Measurements from ENCODE around the gene NUP85. TPM values are rescaled to one million over a fixed set of nuclear protein-coding genes. Genes with fewer than 3 reads are reported as not detected.

The NUP85 gene
- total RNA-seq, 4 donors from 2014 or later: 34.0 to 52.8 (median 36.7) TPM

GRCh38 chr17:75267411-75268232, 62.1 kb downstream of the NUP85 start:
- H3K36me3 ChIP-seq: peaks cover 0 to 40% (median 0%) of the 10 kb centered on the region in 3 donors

DNA sequence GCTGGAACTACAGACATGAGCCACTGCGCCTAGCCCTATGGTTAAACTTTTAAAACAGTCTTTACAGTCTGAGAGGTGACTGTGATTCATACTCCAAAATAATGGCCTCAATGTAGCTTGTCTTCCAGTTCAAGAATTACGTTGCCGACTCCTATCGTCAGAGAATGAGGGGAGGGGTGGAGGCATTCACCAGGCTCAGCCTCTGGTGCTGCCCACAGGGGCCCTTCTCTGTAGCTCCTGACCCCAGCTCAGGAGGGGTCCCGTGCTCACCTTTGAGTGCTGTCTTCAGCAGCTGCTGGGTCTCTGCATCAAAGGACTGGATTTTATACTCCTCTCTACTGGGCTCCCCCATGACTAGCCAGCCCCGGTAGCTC, 64.4 kb downstream of the NUP85 start:
- Histone ChIP-seq H3K4me3 (peak overlapping the region; percentile 84 to 98 (median 94)), H3K36me3 (peaks cover 0 to 22% (median 0%) of the 10 kb centered on the region in 3 donors), H3K4me1 (peaks cover 0 to 27% (median 9%) of the 10 kb centered on the region in 4 donors), H3K9me3 (no peaks in the 10 kb centered on the region), H3K27ac (peak overlapping the region; percentile 88 to 99 (median 96)), H3K27me3 (no peaks in the 10 kb centered on the region)
- TF ChIP-seq, protein P1, sequence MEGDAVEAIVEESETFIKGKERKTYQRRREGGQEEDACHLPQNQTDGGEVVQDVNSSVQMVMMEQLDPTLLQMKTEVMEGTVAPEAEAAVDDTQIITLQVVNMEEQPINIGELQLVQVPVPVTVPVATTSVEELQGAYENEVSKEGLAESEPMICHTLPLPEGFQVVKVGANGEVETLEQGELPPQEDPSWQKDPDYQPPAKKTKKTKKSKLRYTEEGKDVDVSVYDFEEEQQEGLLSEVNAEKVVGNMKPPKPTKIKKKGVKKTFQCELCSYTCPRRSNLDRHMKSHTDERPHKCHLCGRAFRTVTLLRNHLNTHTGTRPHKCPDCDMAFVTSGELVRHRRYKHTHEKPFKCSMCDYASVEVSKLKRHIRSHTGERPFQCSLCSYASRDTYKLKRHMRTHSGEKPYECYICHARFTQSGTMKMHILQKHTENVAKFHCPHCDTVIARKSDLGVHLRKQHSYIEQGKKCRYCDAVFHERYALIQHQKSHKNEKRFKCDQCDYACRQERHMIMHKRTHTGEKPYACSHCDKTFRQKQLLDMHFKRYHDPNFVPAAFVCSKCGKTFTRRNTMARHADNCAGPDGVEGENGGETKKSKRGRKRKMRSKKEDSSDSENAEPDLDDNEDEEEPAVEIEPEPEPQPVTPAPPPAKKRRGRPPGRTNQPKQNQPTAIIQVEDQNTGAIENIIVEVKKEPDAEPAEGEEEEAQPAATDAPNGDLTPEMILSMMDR (IDR thresholded peaks at IDR 0.05): no peak
- TF ChIP-seq POLR2A (IDR thresholded peaks at IDR 0.05): no peak
- DNase-seq: no peak

More at GRCh38 chr17:75267411-75268232, 62.1 kb downstream of the NUP85 start:
- DNase-seq: peak in 1 of 3 donors; percentile 69
- TF ChIP-seq, protein P1 (IDR thresholded peaks at IDR 0.05): peak in 3 of 6 experiments; percentile 29 to 42 (median 39)
- TF ChIP-seq POLR2A (IDR thresholded peaks at IDR 0.05): no peak
- Histone ChIP-seq H3K27ac (no peak overlapping the region), H3K9me3 (no peaks in the 10 kb centered on the region), H3K4me3 (no peak overlapping the region), H3K4me1 (peaks cover 0 to 28% (median 9%) of the 10 kb centered on the region in 4 donors), H3K27me3 (no peaks in the 10 kb centered on the region)

GRCh38 chr17:75270218-75270965, 64.9 kb downstream of the NUP85 start:
- H3K4me3 ChIP-seq: peak overlapping the region; percentile 84 to 98 (median 94)
- TF ChIP-seq POLR2A (IDR thresholded peaks at IDR 0.05): no peak
- TF ChIP-seq, protein P1 (IDR thresholded peaks at IDR 0.05): peak in 4 of 6 experiments; percentile 3 to 37 (median 22)
- no peaks in the 10 kb centered on the region for H3K27me3 ChIP-seq
- DNase-seq: peak; percentile 66 to 81 (median 78)
- H3K27ac ChIP-seq: peak overlapping the region; percentile 88 to 99 (median 96)
- peaks cover 0 to 18% (median 0%) of the 10 kb centered on the region in 3 donors for H3K36me3 ChIP-seq
- H3K4me1 ChIP-seq: peaks cover 0 to 27% (median 9%) of the 10 kb centered on the region in 4 donors
- H3K9me3 ChIP-seq: no peaks in the 10 kb centered on the region

DNA sequence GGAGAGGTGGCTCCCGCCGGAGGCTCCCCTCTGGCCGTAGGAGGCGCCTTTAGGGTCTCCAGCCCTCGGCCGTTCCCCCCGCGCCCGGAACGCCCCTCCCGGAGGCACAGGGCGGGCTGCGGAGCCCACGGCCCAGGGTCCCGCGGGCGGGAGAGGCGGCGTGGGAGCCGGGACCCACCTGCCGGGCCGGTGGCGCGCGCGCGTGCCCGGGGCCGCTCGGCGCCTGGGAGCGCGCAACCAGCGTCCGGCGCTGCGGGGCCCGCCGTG, 65.4 kb downstream of the NUP85 start, which contains the start of gene MIF4GD:
TSS of gene MIF4GD (minus strand) at position 266 of the 267 bp plus-strand sequence. CDS start 1,036 bp downstream, outside the sequence.
- H3K4me1 ChIP-seq: peaks cover 0 to 27% (median 9%) of the 10 kb centered on the region in 4 donors
- H3K9me3 ChIP-seq: no peaks in the 10 kb centered on the region
- H3K27ac ChIP-seq: peak within 1 kb of the TSS; percentile 88 to 99 (median 96)
- DNase-seq: no peak
- H3K36me3 ChIP-seq: peaks cover 0 to 13% (median 0%) of the 10 kb centered on the region in 3 donors
- TF ChIP-seq, protein P1 (IDR thresholded peaks at IDR 0.05): no peak
- TF ChIP-seq POLR2A (IDR thresholded peaks at IDR 0.05): peak in 1 of 2 donors; percentile 71
- no peaks in the 10 kb centered on the region for H3K27me3 ChIP-seq
- H3K4me3 ChIP-seq: peak within 1 kb of the TSS; percentile 84 to 98 (median 94)

GRCh38 chr17:75271233-75271954, 65.9 kb downstream of the NUP85 start:
- Histone ChIP-seq H3K27me3 (no peaks in the 10 kb centered on the region), H3K4me1 (peaks cover 0 to 27% (median 9%) of the 10 kb centered on the region in 4 donors), H3K27ac (peak overlapping the region; percentile 88 to 99 (median 96)), H3K36me3 (peaks cover 0 to 8% (median 0%) of the 10 kb centered on the region in 3 donors), H3K4me3 (peak overlapping the region; percentile 84 to 98 (median 94)), H3K9me3 (no peaks in the 10 kb centered on the region)
- TF ChIP-seq, protein P1 (IDR thresholded peaks at IDR 0.05): peak; percentile 76 to 99 (median 98)
- TF ChIP-seq POLR2A (IDR thresholded peaks at IDR 0.05): peak in 1 of 2 donors; percentile 41
- DNase-seq: peak; percentile 84 to 92 (median 91)
